NT2/D1 (cell line): ENCODE measurements around the gene CCDC86.

Experiments used
- DNase-seq: peaks from one replicate; pipeline ENCODE4 v3.0.0-alpha.2; 2011; ENCODE audit warnings: low read depth, low spot score
- H3K27me3 ChIP-seq: 2 replicates; pipeline ENCODE4 v1.6.0; 2011; ENCODE audit warnings: mild to moderate bottlenecking; ENCODE audit not compliant: insufficient read length, insufficient read depth
- H3K36me3 ChIP-seq: 2 replicates; pipeline ENCODE4 v1.6.1; 2011; ENCODE audit warnings: mild to moderate bottlenecking, low read length, mixed read lengths; ENCODE audit not compliant: insufficient read depth, insufficient read length
- H3K4me1 ChIP-seq: 2 replicates; pipeline ENCODE4 v1.5.1; 2011; ENCODE audit not compliant: insufficient read depth, insufficient read length
- H3K4me3 ChIP-seq: 2 replicates; pipeline ENCODE4 v1.5.1; 2011; ENCODE audit warnings: low read depth; ENCODE audit not compliant: insufficient read length
- H3K9ac ChIP-seq: 2 replicates; pipeline ENCODE4 v1.6.0; 2011; ENCODE audit warnings: low read depth; ENCODE audit not compliant: insufficient read length
- H3K9me3 ChIP-seq: 2 replicates; pipeline ENCODE4 v1.5.1; 2011; ENCODE audit warnings: mild to moderate bottlenecking, low read length; ENCODE audit not compliant: insufficient read depth
- SUZ12 ChIP-seq: IDR thresholded peaks from 2 replicates; pipeline ENCODE4 v1.6.1; 2011; ENCODE audit not compliant: insufficient read length, insufficient read depth; ENCODE audit errors: extremely low read depth
- YY1 ChIP-seq: IDR thresholded peaks from 2 replicates; pipeline ENCODE4 v1.6.1; 2011; ENCODE audit not compliant: insufficient read length, insufficient read depth
- ZNF274 ChIP-seq: IDR thresholded peaks from 2 replicates; pipeline ENCODE4 v1.6.1; 2011; ENCODE audit warnings: mild to moderate bottlenecking, low read depth, low read length

CCDC86 gene

DNA sequence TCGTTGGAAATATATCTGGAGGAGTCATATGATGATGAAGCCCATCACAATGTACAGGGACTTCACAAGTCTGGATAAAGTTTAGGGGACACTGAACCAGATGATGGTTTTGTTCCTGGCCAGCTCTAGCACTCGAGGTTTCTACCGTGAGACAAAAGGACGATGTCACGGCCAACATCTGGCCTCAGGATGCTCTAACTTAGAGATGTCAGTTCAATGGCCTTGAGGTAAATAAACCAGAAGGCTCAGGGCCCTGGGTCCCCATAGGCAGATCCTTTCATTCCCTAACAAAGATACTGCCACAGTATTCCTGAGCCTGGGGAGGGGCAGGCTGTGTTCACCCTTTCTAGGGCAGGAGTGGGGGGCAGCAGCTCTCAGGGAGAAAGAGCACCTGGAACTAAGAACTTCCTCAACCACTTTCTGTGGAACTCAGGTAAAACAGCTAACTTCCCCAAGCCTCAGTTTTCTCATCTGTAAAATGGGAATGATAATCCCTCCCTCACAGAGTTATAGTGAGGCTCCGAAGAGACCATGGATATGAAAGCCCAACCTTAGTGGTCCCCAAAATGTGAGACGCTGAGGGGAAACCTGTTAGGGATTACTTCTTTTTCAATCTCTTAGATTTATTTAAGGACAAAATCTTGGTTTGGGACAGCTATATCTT is 38.5 kb upstream of the CCDC86 start:
- Histone ChIP-seq H3K27me3 (no peaks in the 10 kb centered on the region), H3K4me1 (no peaks in the 10 kb centered on the region), H3K36me3 (no peaks in the 10 kb centered on the region), H3K9ac (no peak overlapping the region), H3K4me3 (no peak overlapping the region), H3K9me3 (no peaks in the 10 kb centered on the region)
- TF ChIP-seq SUZ12 (no peak), YY1 (no peak), ZNF274 (no peak)
- DNase-seq, result no peak

DNA sequence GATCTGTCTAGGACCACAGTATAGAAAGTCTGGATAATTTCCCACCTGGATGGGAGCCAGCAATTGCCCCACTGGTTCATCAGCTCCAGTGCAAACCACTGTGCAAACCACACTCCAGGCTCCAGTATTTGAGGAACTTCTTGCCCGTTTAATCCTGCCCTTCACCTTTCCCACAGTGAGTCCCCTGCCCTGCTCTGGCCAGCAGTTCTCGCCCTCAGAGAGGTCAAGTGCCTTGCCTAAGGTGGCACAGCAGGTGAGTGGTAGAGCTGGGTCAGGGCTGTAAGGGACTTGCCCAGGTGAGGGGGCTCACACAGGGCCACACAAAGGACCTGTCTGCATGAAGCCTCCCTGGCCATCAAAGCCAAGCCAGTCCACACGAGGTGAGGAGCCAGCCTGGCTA is 32.7 kb upstream of the CCDC86 start:
- DNase-seq, result no peak
- no peaks in the 10 kb centered on the region for H3K27me3 ChIP-seq

DNA sequence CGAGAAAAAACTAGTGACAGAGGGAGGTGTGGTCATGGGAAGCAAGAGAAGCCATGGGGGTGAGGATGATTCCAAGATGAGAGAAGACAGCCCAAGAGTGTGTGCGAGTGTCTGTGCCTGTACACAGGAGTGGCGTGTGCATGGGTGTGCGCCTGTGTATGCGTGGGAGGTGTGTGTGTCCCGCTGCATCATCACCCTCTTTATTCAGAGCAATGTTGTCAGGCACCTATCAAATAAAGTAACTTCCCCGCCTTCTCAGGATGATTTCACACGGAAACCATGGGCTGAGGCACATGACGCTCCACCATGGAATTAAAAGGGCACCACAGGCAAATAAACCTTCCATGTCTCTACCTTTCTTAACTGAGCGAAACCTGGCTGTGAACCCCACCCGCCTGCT is 32.2 kb upstream of the CCDC86 start:
- H3K4me3 ChIP-seq, result no peak overlapping the region
- TF ChIP-seq ZNF274 (no peak), YY1 (no peak), SUZ12 (no peak)
- DNase-seq, result no peak
- H3K9ac ChIP-seq, result no peak overlapping the region
- no peaks in the 10 kb centered on the region for H3K36me3 ChIP-seq
- peaks cover 7% of the 10 kb centered on the region for H3K4me1 ChIP-seq
- no peaks in the 10 kb centered on the region for H3K9me3 ChIP-seq
- no peaks in the 10 kb centered on the region for H3K27me3 ChIP-seq

More for the DNA sequence above, 32.7 kb upstream of the CCDC86 start:
- TF ChIP-seq ZNF274, result no peak
- no peak for TF ChIP-seq SUZ12
- no peak for TF ChIP-seq YY1
- no peak overlapping the region for H3K4me3 ChIP-seq
- no peaks in the 10 kb centered on the region for H3K36me3 ChIP-seq
- peaks cover 7% of the 10 kb centered on the region for H3K4me1 ChIP-seq
- no peaks in the 10 kb centered on the region for H3K9me3 ChIP-seq
- H3K9ac ChIP-seq, result no peak overlapping the region

DNA sequence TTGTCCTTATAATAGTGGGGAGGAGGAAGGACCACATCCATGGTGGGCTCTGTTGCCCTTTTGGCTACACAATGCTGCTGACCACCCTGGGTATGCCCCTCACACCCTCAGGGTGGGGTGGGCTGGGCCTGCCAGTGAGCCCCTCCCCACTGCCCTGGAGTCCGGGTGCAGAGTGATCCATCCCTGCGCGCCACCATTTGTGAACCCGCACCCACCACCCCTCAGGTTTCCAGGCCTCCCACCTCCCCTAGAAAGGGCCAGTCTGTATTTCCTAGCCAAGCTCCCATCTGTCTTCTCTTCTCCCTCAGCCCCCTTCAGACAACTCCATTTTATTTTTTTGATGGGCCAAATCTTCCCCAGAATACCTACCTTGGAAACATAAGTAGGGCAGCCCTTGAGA is 31.8 kb upstream of the CCDC86 start:
- Histone ChIP-seq H3K27me3 (no peaks in the 10 kb centered on the region), H3K4me3 (no peak overlapping the region), H3K4me1 (peaks cover 7% of the 10 kb centered on the region), H3K9me3 (no peaks in the 10 kb centered on the region), H3K36me3 (no peaks in the 10 kb centered on the region), H3K9ac (no peak overlapping the region)
- no peak for TF ChIP-seq SUZ12
- no peak for TF ChIP-seq YY1
- no peak for TF ChIP-seq ZNF274
- DNase-seq, result no peak

GRCh38 chr11:60810569-60810968 is 31.3 kb upstream of the CCDC86 start:
- DNase-seq, result no peak
- H3K4me1 ChIP-seq, result peaks cover 7% of the 10 kb centered on the region
- no peaks in the 10 kb centered on the region for H3K36me3 ChIP-seq
- no peaks in the 10 kb centered on the region for H3K27me3 ChIP-seq
- no peak overlapping the region for H3K9ac ChIP-seq
- H3K9me3 ChIP-seq, result no peaks in the 10 kb centered on the region
- no peak overlapping the region for H3K4me3 ChIP-seq
- TF ChIP-seq SUZ12 (no peak), ZNF274 (no peak), YY1 (no peak)

DNA sequence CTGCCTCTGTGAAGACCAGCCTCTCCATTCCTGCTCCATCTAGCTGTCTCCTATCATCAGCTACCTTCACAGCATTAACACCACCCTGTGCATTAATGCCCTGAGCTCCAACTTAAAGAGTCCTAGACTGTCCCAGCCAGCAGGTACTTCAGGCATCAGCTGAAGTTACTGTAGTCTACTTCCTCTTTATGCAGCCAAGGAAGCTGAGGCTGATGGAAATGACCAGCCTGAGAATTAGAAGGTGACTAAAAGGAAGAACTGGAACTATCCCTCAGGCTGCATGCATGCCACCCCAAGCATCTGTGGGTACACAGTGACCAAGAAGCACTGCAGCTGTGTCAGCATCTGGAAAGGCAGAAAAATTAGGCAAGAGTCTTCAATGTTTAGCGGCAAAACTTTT is 28.6 kb upstream of the CCDC86 start:
- H3K9ac ChIP-seq, result no peak overlapping the region
- no peak for DNase-seq
- no peaks in the 10 kb centered on the region for H3K36me3 ChIP-seq
- no peak for TF ChIP-seq YY1
- no peak for TF ChIP-seq SUZ12
- TF ChIP-seq ZNF274, result no peak
- H3K9me3 ChIP-seq, result peaks cover 12% of the 10 kb centered on the region
- peaks cover 7% of the 10 kb centered on the region for H3K4me1 ChIP-seq
- no peaks in the 10 kb centered on the region for H3K27me3 ChIP-seq
- H3K4me3 ChIP-seq, result no peak overlapping the region

- TF ChIP-seq YY1 (no peak), ZNF274 (no peak), SUZ12 (no peak)
- no peaks in the 10 kb centered on the region for H3K36me3 ChIP-seq
- no peak overlapping the region for H3K4me3 ChIP-seq
- H3K9me3 ChIP-seq, result peaks cover 12% of the 10 kb centered on the region
- no peak for DNase-seq
- H3K4me1 ChIP-seq, result peaks cover 7% of the 10 kb centered on the region
- no peaks in the 10 kb centered on the region for H3K27me3 ChIP-seq
- H3K9ac ChIP-seq, result no peak overlapping the region
Observed at GRCh38 chr11:60814112-60814511, 27.8 kb upstream of the CCDC86 start.
